NCI-H748 (cell line): ENCODE measurements around the gene FN3K.

Source experiments
- DNase-seq: peaks from one replicate; lab custom pipeline; 2025; ENCODE audit not compliant: unreplicated experiment; lab: John Stamatoyannopoulos, UW

Gene FN3K

DNA sequence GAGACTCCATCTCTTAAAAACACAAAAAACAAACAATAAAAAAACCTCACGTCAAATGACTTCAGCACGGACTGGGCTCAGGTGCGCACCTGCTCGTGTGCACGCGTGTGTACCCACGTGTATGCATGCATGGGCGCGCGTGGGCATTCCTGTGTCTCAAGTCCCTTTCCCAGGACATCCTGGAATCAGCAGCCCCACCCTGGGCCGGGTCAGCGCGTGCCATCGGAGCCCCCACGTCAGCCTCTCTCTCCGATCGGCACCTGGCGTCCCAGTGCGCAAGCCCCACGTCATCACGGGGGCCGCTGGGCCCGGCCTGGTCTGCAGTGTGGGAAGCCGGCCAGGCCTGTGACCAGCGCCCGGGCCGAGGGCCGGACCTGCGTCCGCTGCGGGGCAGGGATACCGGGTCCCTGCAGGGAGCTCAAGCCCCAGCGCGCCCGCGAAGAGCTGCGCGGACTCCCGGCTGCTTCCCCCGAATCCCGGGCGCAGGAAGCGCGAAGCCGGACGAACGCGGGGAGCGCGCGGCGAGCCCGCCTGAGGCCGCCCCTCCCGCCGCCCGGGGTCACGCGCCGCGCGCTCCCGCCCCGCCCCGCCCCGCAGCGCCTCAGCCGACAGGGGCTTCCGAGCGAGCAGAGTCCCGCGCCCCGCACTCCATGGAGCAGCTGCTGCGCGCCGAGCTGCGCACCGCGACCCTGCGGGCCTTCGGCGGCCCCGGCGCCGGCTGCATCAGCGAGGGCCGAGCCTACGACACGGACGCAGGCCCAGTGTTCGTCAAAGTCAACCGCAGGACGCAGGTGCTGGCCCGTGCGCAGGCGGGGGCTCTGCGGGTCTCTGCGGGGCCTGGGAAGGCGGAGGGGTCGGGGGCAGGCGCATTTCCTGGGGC is at the start of gene FN3K:
Gene FN3K, plus strand, starts transcription at position 629 of the 880 bp plus-strand sequence. Its CDS starts 22 bp downstream, at position 651.
- peak; percentile 84 for DNase-seq

- DNase-seq = no peak
Observed at GRCh38 chr17:82686366-82687324, 48.8 kb upstream of the FN3K start.

DNA sequence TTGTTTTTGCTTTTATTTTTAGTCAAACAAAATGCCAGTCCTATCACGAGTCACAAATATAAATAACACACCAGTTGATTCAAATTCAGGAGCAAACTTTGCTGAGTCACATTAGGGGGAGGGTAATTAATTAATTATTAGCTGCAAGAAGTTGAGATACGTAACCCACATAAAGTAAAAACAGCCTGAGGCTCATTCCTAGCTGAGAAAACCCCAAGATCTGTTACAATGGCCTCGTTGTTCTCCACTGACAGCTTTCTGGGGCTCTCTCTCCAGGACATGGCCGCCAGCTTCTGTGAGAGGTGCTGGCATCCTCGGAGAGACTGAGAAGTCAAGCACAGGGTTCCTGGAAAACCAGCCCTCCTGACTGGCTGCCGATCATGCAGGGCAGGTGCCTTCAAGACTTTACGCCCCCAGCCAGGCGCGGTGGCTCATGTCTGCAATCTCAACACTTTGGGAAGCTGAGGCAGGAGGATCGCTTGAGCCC is 48.0 kb upstream of the FN3K start:
- no peak for DNase-seq

DNA sequence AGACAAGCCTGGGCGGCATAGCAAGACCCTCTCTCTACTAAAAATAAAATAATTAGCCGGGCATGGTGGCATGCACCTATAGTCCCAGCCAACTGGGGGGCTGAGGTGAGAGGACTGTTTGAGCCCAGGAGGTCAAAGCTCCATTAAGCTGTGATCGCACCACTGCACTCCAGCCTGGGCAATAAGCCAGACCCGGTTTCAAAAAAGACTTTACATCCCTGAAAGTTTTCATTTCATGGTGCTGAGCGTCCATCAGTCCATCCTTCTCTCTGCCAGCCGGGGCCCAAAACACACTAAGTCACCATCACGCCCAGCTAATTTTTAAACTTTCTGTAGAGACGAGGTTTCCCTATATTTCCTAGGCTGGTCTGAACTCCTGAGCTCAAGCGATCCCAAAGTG is 47.5 kb upstream of the FN3K start:
- no peak for DNase-seq

GRCh38 chr17:82689077-82689476 is 46.3 kb upstream of the FN3K start:
- no peak for DNase-seq

DNA sequence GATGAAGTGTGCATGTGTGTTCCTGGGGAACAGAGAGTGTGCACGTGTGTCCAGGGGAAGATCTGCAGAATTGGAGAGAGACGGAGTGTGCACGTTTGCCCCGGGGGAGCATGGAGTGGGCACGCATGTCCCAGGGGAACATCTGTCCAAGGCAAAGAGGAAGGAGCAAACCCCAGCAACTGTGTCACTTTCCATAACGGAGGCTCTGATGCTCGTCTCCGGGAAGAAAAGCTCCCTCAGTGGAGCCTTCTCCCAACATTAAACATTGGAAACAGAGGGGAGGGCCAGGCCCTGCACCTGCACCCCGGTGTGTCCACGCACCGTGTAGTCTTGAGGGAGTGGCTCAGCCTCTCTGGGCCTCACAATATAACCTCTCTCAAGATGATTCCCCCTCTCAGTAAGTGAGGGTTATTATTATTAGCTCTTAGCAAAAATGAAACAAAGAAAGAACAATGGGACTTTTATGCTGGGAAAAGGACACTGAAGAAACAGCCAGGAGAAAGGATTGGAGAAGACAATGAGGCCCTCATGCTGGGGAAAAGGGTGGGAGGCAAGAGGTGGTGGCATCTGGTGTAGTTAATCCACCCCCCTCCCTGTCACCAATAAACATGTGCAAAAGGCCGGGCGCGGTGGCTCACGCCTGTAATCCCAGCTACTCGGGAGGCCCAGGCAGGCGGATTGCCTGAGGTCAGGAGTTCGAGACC is 44.5 kb upstream of the FN3K start:
- DNase-seq = no peak

DNA sequence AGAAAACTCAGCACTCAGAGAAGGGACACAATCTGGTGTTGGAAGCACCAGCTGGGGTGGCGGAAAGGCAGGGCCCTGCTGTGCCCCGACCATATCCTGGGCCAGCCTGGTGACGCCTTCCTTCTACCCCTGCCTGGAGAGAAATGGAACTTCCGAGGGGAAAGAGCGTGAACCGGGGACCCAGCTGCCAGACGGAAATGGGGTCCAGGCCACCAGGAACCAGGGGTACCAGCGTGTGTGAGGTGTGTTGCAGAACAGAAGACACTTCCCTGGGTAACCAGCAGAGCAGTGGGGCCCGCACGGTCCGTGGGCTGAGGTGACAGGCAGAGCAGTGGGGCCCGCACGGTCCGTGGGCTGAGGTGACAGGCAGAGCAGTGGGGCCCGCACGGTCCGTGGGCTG is 43.7 kb upstream of the FN3K start:
- no peak for DNase-seq

DNA sequence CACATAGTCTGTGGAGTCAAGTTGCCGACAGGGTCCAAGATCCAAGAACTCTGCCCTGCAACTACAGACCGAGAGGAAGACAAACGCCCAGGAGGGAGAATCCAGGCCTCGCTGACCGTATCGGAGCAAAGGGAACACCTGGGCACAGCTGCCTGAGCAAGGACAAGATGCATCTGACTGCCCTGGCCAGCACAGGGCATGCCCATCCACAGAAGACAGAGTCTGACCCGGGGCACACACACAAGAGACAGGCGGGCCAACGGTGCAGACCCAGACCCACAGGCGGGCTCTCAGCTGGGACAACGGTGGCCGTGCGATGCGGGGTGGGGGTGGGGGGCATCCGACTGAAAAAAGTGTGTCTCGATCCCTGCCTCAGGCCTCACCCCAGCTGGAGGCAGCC is 43.1 kb upstream of the FN3K start:
- no peak for DNase-seq

- no peak for DNase-seq
Observed at GRCh38 chr17:82693168-82693867, 42.1 kb upstream of the FN3K start.

GRCh38 chr17:82694647-82695046 is 40.8 kb upstream of the FN3K start:
- DNase-seq = no peak

GRCh38 chr17:82696259-82696658 is 39.2 kb upstream of the FN3K start:
- no peak for DNase-seq

DNA sequence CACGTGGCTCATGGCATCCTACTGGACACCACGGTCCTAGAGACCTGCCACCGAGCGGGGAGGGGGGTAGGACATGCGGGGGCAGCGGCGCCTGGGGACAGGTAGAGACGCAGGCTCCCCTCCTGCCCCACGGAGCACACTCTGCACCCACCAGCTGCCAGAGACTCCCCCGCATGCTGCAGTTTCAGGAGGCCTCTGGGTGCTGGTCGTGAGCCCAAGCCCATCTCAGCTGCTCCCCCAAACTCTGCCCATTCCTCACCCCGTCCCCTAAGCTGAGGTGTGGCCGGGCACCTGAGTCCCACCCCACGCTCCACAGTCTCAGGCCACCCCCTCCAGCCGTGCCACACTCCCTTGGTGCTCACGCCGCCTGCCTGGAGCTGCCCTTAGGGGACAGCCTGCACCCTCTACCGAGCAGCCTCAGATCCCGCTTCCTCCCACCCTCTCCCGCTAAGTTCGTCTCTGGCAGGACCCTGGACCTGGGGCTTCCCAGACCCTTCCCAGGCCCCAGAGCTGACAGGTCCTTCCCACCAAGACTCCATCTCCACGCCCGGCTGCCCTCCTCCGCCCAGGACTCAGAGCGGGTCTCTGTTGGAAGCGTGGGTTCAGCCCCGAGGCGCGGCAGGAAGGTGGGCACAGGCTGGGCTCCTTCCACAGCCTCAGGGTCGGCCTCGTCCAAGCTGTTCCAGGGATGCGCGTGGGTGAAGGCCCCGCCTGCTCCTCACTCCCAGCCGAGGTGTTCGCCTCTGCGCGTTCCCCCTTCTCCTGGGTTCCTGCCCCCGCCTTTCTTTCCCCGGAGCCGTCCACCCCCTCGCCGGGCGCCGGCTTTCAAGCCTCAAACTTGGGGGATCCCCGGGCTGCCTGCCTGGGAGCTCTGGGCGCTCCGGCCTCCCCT is 38.3 kb upstream of the FN3K start:
- peak; percentile 25 for DNase-seq

DNA sequence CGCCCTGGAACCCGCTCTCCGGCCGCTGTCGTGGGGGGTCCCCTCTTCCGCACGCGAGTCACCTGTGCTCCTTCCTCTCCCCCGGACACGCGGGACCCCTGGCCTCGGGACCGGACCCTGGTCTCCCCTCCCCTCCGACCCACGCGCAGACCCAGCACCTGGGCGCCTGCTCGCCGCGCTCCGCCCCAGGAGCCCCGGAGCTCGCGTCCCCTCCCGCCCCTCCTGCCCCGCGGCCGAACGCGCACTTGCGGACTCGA is 37.7 kb upstream of the FN3K start:
- DNase-seq = no peak

DNA sequence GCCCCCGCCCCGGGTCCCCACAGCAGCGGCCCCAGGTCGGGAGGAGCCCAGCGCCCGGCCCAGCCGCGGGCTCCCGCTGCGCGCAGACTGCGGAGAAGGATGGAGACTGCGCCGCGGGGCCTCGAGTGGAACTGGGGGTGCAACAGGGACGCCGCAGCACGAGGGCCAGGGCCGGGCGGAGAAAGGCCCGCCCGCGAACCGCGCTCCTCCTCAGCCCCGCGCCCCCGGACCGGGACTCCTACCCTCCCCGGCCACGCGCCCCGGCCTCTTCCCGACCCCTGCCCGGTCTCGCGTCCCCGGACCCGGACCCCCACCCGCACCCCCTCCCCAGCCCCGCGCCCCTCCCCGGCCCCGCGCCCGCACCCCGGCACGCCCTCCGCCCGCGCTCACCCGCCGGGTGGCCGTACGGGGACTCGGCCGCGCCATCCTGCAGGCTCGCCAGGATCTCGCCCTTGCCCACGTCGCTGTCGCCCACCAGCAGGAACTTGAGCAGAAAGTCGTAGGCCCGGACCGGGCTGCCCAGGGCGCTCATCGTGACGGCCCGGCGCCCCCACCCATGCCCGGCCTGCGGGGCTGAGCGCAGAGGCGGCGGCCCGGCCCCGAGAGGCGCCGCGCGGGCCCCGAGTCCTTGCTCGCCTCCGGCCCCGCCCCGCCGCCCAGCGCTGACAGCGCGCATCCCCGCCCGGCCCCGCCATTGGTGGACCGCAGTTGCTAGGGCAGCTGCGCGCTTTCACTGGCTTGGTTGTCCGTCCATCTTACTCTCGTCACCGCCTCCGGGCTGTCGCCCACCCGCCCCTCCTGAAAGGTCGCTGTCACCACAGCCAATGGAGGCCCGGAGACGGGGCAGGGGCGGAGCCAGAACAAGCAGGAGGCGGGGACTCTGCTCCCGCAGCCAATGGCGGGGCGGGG is 37.1 kb upstream of the FN3K start, which contains the start of gene RAB40B:
Gene RAB40B, minus strand, starts transcription at position 634 of the 909 bp plus-strand sequence. Its CDS starts 102 bp downstream, at position 532.
- DNase-seq = peak; percentile 99

- DNase-seq = no peak
Observed at GRCh38 chr17:82698974-82699442, 36.4 kb upstream of the FN3K start.

GRCh38 chr17:82699551-82699950 is 35.9 kb upstream of the FN3K start:
- DNase-seq = no peak

DNA sequence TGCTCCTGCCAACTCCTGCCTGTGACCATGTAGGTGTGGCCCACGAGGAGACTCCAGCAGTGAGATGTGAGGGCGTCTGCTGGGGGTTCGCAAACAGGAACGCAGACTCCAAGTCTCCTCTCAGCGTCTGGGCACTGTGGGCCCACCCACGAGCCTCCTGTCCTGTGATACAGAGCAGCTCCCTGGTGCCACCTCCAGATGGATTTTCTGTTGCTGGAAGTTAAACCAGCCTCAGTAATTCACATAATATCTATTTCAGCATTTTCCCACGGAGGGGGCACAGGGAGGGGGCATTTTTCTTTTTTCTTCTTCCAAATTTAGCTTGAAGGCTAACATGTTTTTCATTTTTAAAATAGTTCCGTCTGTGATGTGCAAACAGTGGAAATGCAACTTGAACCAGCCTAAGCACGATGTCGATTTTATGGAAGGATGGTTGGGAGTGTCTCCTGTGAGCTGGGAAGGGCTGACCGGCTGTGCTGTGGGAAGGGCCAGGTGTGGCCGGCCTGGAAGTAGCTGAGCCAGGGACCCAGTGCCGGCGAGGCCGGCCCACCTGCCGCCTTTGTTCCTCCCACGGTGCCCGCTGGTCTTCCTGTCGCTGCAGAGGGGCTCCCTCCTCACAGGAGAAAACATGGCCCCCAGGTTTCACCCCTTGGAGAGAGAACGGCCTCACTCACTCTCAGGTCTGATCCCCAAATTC is 33.0 kb upstream of the FN3K start:
- DNase-seq = no peak
